Measurements from ENCODE around the gene RPN1.
A peak's percentile ranks its signal among the peaks of the same experiment; 100 is the strongest.

Gene RPN1

DNA sequence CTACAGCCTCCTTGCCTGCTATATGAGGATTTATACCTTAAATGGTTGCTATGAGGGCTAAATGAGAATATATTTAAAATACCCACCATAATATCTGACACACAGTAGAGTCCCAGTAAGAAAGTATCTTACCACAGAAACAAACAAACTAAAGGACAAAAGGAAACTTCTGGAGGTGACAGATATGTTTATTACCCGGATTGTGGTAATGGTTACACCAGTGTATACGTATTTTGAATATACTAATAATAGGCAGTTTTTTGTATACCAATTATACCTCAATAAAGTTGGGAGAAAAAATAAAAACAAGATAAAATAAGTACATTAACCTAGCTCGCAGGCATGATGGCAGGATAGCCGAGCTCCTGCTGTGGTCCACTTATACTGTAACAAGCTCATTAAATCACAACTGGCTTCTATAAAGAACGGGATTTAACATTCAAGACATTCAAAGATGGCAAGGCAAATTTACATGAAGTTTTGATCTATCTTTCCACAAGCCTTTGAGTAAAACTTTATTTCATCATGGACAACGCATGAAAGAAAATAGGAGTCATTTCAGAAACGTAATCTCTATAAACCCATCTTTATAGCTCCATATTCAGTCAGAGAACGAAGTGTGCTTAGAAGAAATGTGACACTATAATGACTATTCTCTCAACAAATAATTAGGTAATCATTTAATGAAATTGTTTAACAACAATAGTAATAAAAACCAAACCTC lies 1.5 kb downstream of the RPN1 start:
- Histone ChIP-seq H4K20me1 (ENCODE audit: insufficient read depth, low read length) (peaks cover 51% of the 10 kb centered on the region), H3K4me2 (ENCODE audit: insufficient read depth, low read length) (peak overlapping the region; percentile 97), H3K4me3 (ENCODE audit: low read depth in 1 of 2, low read length in 2 of 2) (peak overlapping the region; percentile 85 to 99), H3K79me2 (ENCODE audit: insufficient read depth, low read length) (peaks cover 68% of the 10 kb centered on the region), H3K36me3 (ENCODE audit: insufficient read depth, low read length) (peaks cover 29% of the 10 kb centered on the region), H3K9ac (ENCODE audit: low read depth, low read length) (peak overlapping the region; percentile 91), H3K9me3 (ENCODE audit: insufficient read depth, low read length, severe bottlenecking) (peaks cover 3% of the 10 kb centered on the region), H2AFZ (ENCODE audit: low read depth, low read length) (no peak overlapping the region), H3K27me3 (ENCODE audit: insufficient read depth, low read length, poor library complexity) (no peaks in the 10 kb centered on the region), H3K4me1 (ENCODE audit: insufficient read depth, low read length) (peaks cover 43% of the 10 kb centered on the region), H3K27ac (ENCODE audit: low read length) (peak overlapping the region; percentile 89)
- ATAC-seq (ENCODE audit: insufficient read depth, low read depth) (no peak), DNase-seq (no peak)
- TF ChIP-seq EZH2 (IDR thresholded peaks at IDR 0.05; ENCODE audit: borderline replicate concordance, low read depth, low read length, severe bottlenecking), result no peak

GRCh38 chr3:128648402-128648801 lies 2.2 kb downstream of the RPN1 start:
- TF ChIP-seq CTCF (IDR thresholded peaks at IDR 0.05; ENCODE audit: borderline replicate concordance, extremely low read depth, low read length, poor library complexity, severe bottlenecking) (no peak), EZH2 (IDR thresholded peaks at IDR 0.05; ENCODE audit: borderline replicate concordance, low read depth, low read length, severe bottlenecking) (no peak)
- Histone ChIP-seq H4K20me1 (ENCODE audit: insufficient read depth, low read length) (peaks cover 54% of the 10 kb centered on the region), H2AFZ (ENCODE audit: low read depth, low read length) (no peak overlapping the region), H3K27ac (ENCODE audit: low read length) (no peak overlapping the region), H3K36me3 (ENCODE audit: insufficient read depth, low read length) (peaks cover 33% of the 10 kb centered on the region), H3K9me3 (ENCODE audit: insufficient read depth, low read length, severe bottlenecking) (peaks cover 3% of the 10 kb centered on the region), H3K4me1 (ENCODE audit: insufficient read depth, low read length) (peaks cover 37% of the 10 kb centered on the region), H3K4me3 (ENCODE audit: low read depth in 1 of 2, low read length in 2 of 2) (peak overlapping the region in 1 of 2 experiments; percentile 99; a peak in 3 of 4 replicates), H3K27me3 (ENCODE audit: insufficient read depth, low read length, poor library complexity) (no peaks in the 10 kb centered on the region), H3K4me2 (ENCODE audit: insufficient read depth, low read length) (peak overlapping the region; percentile 97), H3K79me2 (ENCODE audit: insufficient read depth, low read length) (peaks cover 75% of the 10 kb centered on the region), H3K9ac (ENCODE audit: low read depth, low read length) (peak overlapping the region; percentile 91)
- ATAC-seq (ENCODE audit: insufficient read depth, low read depth), result no peak
- DNase-seq, result no peak

- no peak overlapping the region for H2AFZ ChIP-seq (ENCODE audit: low read depth, low read length)
- peaks cover 86% of the 10 kb centered on the region for H3K79me2 ChIP-seq (ENCODE audit: insufficient read depth, low read length)
- ATAC-seq (ENCODE audit: insufficient read depth, low read depth) (no peak), DNase-seq (no peak)
- H3K4me1 ChIP-seq (ENCODE audit: insufficient read depth, low read length), result peaks cover 29% of the 10 kb centered on the region
- peaks cover 44% of the 10 kb centered on the region for H3K36me3 ChIP-seq (ENCODE audit: insufficient read depth, low read length)
- H3K4me2 ChIP-seq (ENCODE audit: insufficient read depth, low read length), result peak overlapping the region; percentile 24; the same call in 1 of the 2 replicates
- no peak overlapping the region for H3K4me3 ChIP-seq (ENCODE audit: low read depth in 1 of 2, low read length in 2 of 2)
- H3K9me3 ChIP-seq (ENCODE audit: insufficient read depth, low read length, severe bottlenecking), result peaks cover 3% of the 10 kb centered on the region
- peaks cover 59% of the 10 kb centered on the region for H4K20me1 ChIP-seq (ENCODE audit: insufficient read depth, low read length)
- TF ChIP-seq CTCF (IDR thresholded peaks at IDR 0.05; ENCODE audit: borderline replicate concordance, extremely low read depth, low read length, poor library complexity, severe bottlenecking) (no peak), EZH2 (IDR thresholded peaks at IDR 0.05; ENCODE audit: borderline replicate concordance, low read depth, low read length, severe bottlenecking) (no peak)
- no peaks in the 10 kb centered on the region for H3K27me3 ChIP-seq (ENCODE audit: insufficient read depth, low read length, poor library complexity)
- H3K27ac ChIP-seq (ENCODE audit: low read length), result no peak overlapping the region
- no peak overlapping the region for H3K9ac ChIP-seq (ENCODE audit: low read depth, low read length)
Observed at GRCh38 chr3:128647307-128647706, 3.3 kb downstream of the RPN1 start.

DNA sequence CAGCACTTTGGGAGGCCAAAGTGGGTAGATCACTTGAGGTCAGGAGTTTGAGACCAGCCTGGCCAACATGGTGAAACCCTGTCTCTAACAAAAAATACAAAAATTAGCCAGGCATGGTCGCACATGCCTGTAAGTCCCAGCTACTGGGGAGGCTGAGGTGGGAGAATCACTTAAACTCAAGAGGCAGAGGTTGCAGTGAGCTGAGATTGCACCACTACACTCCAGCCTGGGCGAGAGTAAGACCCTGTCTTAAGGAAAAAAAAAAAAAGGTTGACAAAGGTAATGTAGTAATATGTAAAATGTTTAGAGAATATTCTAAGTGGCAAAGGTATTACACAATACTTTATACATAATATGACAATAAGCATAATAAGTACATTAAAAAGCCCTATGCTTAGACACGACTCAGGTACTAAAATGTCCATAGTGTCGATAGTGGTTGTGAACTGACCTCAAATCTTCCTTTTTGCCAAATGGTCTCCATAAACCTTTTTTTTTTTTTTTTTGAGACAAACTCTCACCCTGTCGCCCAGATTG lies 16.5 kb downstream of the RPN1 start:
- TF ChIP-seq EZH2 (IDR thresholded peaks at IDR 0.05; ENCODE audit: borderline replicate concordance, low read depth, low read length, severe bottlenecking) (no peak), CTCF (IDR thresholded peaks at IDR 0.05; ENCODE audit: borderline replicate concordance, extremely low read depth, low read length, poor library complexity, severe bottlenecking) (no peak)
- Histone ChIP-seq H3K4me2 (ENCODE audit: insufficient read depth, low read length) (no peak overlapping the region), H3K9me3 (ENCODE audit: insufficient read depth, low read length, severe bottlenecking) (no peaks in the 10 kb centered on the region), H3K79me2 (ENCODE audit: insufficient read depth, low read length) (peaks cover 81% of the 10 kb centered on the region), H2AFZ (ENCODE audit: low read depth, low read length) (no peak overlapping the region), H4K20me1 (ENCODE audit: insufficient read depth, low read length) (peaks cover 21% of the 10 kb centered on the region), H3K4me3 (ENCODE audit: low read depth in 1 of 2, low read length in 2 of 2) (no peak overlapping the region), H3K36me3 (ENCODE audit: insufficient read depth, low read length) (peaks cover 76% of the 10 kb centered on the region), H3K9ac (ENCODE audit: low read depth, low read length) (no peak overlapping the region), H3K27me3 (ENCODE audit: insufficient read depth, low read length, poor library complexity) (no peaks in the 10 kb centered on the region), H3K27ac (ENCODE audit: low read length) (no peak overlapping the region), H3K4me1 (ENCODE audit: insufficient read depth, low read length) (no peaks in the 10 kb centered on the region)
- no peak for DNase-seq
- ATAC-seq (ENCODE audit: insufficient read depth, low read depth), result no peak

Data from DND-41 (cell line).